ENCODE results near the gene ARHGAP15.

- TF ChIP-seq RXRA (IDR thresholded peaks at IDR 0.05) = no peak
- no peak for TF ChIP-seq TAF1 (conservative IDR thresholded peaks at IDR 0.05)
- TF ChIP-seq ATF3 (IDR thresholded peaks at IDR 0.05) = no peak
- TF ChIP-seq CTCF (IDR thresholded peaks at IDR 0.05; ENCODE audit: low read depth, low read length, missing input control) = no peak
- no peak for TF ChIP-seq SP1 (IDR thresholded peaks at IDR 0.05)
These were observed 503.6 kb downstream of the ARHGAP15 start for GRCh38 chr2:143632751-143633374.

Data from liver (tissue), 3 donors.